ENCODE data around the gene CCPG1.

CCPG1 gene

GRCh38 chr15:55318588-55319494 lies 89.3 kb downstream of the CCPG1 start, which contains the start of the genes PIGB and PIGBOS1:
Gene PIGB (plus strand): TSS chr15:55319222. CDS start chr15:55319251, 29 bp downstream.
Gene PIGBOS1 (minus strand): TSS chr15:55319123. CDS start chr15:55317792, 1,331 bp downstream.
- peaks cover 5% of the 10 kb centered on the region for H3K36me3 ChIP-seq (ENCODE audit: control insufficient read depth, insufficient read depth, low read length)
- WGBS, 2 experiments (ENCODE audit: insufficient coverage in 2 of 2) = 7% methylated on average over 43 of the region's 49 CpGs
- peak within 1 kb of the TSS; percentile 68 for H3K4me3 ChIP-seq (ENCODE audit: extremely low read depth, insufficient read depth, low read length, poor library complexity, severe bottlenecking)
- peak within 1 kb of the TSS; percentile 73 for H3K27ac ChIP-seq (ENCODE audit: low read depth, low read length, severe bottlenecking)
- H3K9me3 ChIP-seq (ENCODE audit: control insufficient read depth, low read length) = no peaks in the 10 kb centered on the region
- H3K4me1 ChIP-seq (ENCODE audit: control insufficient read depth, insufficient read depth, low read length, poor library complexity, severe bottlenecking) = no peaks in the 10 kb centered on the region

Data from mesodermal cell (in vitro differentiated cells).